Measurements from ENCODE around the gene DENND1A.

DNA sequence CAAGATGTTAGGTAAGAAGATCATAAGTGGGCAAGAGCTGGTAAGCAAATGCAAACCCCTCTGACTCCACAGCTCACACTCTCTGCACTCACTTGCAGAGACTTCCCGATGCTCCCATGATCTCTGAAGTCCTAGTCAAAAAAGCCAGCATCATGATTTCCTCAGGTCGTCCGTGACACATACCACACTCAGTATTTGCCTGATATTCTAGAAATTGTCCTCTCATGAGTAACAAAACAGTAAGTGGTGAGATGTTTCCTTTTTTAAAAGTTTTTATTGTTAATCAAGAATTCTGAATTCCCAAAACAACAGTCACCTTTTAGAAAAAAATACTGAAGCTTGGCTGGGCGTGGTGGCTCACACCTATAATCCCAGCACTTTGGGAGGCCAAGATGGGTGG lies 194.6 kb downstream of the DENND1A start:
- TF ChIP-seq, protein P1, sequence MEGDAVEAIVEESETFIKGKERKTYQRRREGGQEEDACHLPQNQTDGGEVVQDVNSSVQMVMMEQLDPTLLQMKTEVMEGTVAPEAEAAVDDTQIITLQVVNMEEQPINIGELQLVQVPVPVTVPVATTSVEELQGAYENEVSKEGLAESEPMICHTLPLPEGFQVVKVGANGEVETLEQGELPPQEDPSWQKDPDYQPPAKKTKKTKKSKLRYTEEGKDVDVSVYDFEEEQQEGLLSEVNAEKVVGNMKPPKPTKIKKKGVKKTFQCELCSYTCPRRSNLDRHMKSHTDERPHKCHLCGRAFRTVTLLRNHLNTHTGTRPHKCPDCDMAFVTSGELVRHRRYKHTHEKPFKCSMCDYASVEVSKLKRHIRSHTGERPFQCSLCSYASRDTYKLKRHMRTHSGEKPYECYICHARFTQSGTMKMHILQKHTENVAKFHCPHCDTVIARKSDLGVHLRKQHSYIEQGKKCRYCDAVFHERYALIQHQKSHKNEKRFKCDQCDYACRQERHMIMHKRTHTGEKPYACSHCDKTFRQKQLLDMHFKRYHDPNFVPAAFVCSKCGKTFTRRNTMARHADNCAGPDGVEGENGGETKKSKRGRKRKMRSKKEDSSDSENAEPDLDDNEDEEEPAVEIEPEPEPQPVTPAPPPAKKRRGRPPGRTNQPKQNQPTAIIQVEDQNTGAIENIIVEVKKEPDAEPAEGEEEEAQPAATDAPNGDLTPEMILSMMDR (IDR thresholded peaks at IDR 0.05), result no peak
- TF ChIP-seq POLR2A (IDR thresholded peaks at IDR 0.05), result no peak

All from right lobe of liver (tissue), 4 donors.